HCT116 (cell line): ENCODE measurements around the gene SLC12A5. TPM values are rescaled to one million over a fixed set of nuclear protein-coding genes. Genes with fewer than 3 reads are reported as not detected.

Experiments
- ATAC-seq: fragments of 200-7000 bp; cut with Tn5 transposase; 2 replicates; pipeline ENCODE4 v1.9.1; 2020; ENCODE audit warnings: mild to moderate bottlenecking, moderate library complexity
- BruUV-seq: library from RNA; stranded (reverse); fragments of 400-500 nt; replicated peaks from 2 replicates; lab custom pipeline; 2021; lab: Mats Ljungman, UMichigan
- CTCF ChIA-PET: fragments of 300-600 bp; sonication (Branson Sonifier 250); formaldehyde crosslinking; loops from one replicate; lab custom pipeline; 2021; ENCODE audit warnings: antibody characterized with exemption; lab: Charles Lee
- POLR2A ChIA-PET: fragments of 300-600, 350-600 bp; sonication (Branson Sonifier 250); formaldehyde crosslinking; loops from one replicate; lab custom pipeline; 2021; ENCODE audit warnings: antibody characterized with exemption; lab: Charles Lee
- RAD21 ChIA-PET, 2 experiments: fragments of 300-600 bp; sonication (Branson Sonifier 250); formaldehyde crosslinking; loops; one replicate each; lab custom pipeline; 2023; ENCODE audit warnings: low total read pairs in 2 of 2; ENCODE audit not compliant: uncharacterized antibody in 2 of 2, unreplicated experiment in 2 of 2, low non-redundant PET in 1 of 2; lab: Charles Lee
- DNase-seq: peaks from one replicate; pipeline ENCODE4 v3.0.0-alpha.2; 2010; ENCODE audit warnings: low read depth, low spot score
- H2AFZ ChIP-seq: fragments of 200-600 bp; shearing (Covaris generic), sonication (generic); 2 replicates; pipeline ENCODE4 v1.6.1; 2017; ENCODE audit warnings: low read depth, mixed run types, mixed read lengths, antibody characterized with exemption, low read length; ENCODE audit not compliant: poor library complexity, severe bottlenecking
- H3K27ac ChIP-seq: 2 replicates; pipeline ENCODE4 v1.5.1; 2012; ENCODE audit warnings: low read depth, low read length
- H3K27me3 ChIP-seq: fragments of 200-600 bp; sonication (generic); 2 replicates; pipeline ENCODE4 v1.6.1; 2016; ENCODE audit warnings: mixed run types, low read length, mixed read lengths; ENCODE audit not compliant: insufficient read depth
- H3K36me3 ChIP-seq, 2 experiments: fragments of 200-500 bp in 1 of 2; fragments of 200-600 bp in 1 of 2; sonication (Bioruptor generic) in 1 of 2; sonication (generic) in 1 of 2; 2 replicates each; pipeline versions ENCODE4 v1.5.1 to v1.6.1; 2014 to 2016; ENCODE audit warnings: low read length in 2 of 2, inconsistent platforms in 1 of 2, mixed read lengths in 1 of 2, mixed run types in 1 of 2; ENCODE audit not compliant: insufficient read depth in 2 of 2, control insufficient read depth in 1 of 2
- H3K4me1 ChIP-seq, 2 experiments: fragments of 200-600 bp in 1 of 2; sonication (generic) in 1 of 2; 2 replicates each; pipeline versions ENCODE4 v1.5.1 to v1.6.1; 2012 to 2017; ENCODE audit warnings: low read length in 2 of 2, inconsistent platforms in 1 of 2, mild to moderate bottlenecking in 1 of 2, mixed read lengths in 1 of 2, mixed run types in 1 of 2, moderate library complexity in 1 of 2; ENCODE audit not compliant: insufficient read depth in 2 of 2, control insufficient read depth in 1 of 2
- H3K4me2 ChIP-seq: fragments of 200-600 bp; sonication (generic); 2 replicates; pipeline ENCODE4 v1.6.1; 2017; ENCODE audit warnings: mixed run types, low read length, mixed read lengths
- H3K4me3 ChIP-seq, 2 experiments: fragments of 200-600 bp in 1 of 2; sonication (generic) in 1 of 2; replicated peaks in 1 of 2; 2 replicates each; pipeline ENCODE4 v1.5.1; 2011 to 2016; ENCODE audit warnings: low read length in 2 of 2, control low read depth in 1 of 2, low read depth in 1 of 2, mild to moderate bottlenecking in 1 of 2, mixed read lengths in 1 of 2, mixed run types in 1 of 2
- H3K79me2 ChIP-seq: fragments of 200-600 bp; sonication (generic); 2 replicates; pipeline ENCODE4 v1.6.1; 2017; ENCODE audit warnings: mild to moderate bottlenecking, mixed run types, low read length, moderate library complexity, mixed read lengths; ENCODE audit not compliant: insufficient read depth
- H3K9ac ChIP-seq: fragments of 200-600 bp; sonication (generic); 2 replicates; pipeline ENCODE4 v1.6.1; 2016; ENCODE audit warnings: low read length, mixed read lengths
- H3K9me2 ChIP-seq: fragments of 200-600 bp; sonication (generic), shearing (Covaris generic); 2 replicates; pipeline ENCODE4 v1.6.1; 2017; ENCODE audit warnings: mixed run types, mild to moderate bottlenecking, moderate library complexity; ENCODE audit not compliant: insufficient read depth
- H3K9me3 ChIP-seq, 2 experiments: fragments of 200-500 bp in 1 of 2; fragments of 200-600 bp in 1 of 2; sonication (Bioruptor generic) in 1 of 2; sonication (generic) in 1 of 2; 2 replicates each; pipeline ENCODE4 v1.6.1; 2014 to 2017; ENCODE audit warnings: low read length in 2 of 2, mixed read lengths in 2 of 2, inconsistent platforms in 1 of 2, low read depth in 1 of 2, mild to moderate bottlenecking in 1 of 2, mixed run types in 1 of 2, moderate library complexity in 1 of 2; ENCODE audit not compliant: control insufficient read depth in 1 of 2, insufficient read depth in 1 of 2
- H4K20me1 ChIP-seq: fragments of 200-600 bp; sonication (generic), shearing (Covaris generic); 2 replicates; pipeline ENCODE4 v1.6.1; 2017; ENCODE audit warnings: mixed run types, mild to moderate bottlenecking, moderate library complexity; ENCODE audit not compliant: insufficient read depth
- CEBPB ChIP-seq: IDR thresholded peaks from 2 replicates; pipeline ENCODE4 v1.6.1; 2012; ENCODE audit warnings: low read depth
- EZH2phosphoT487 ChIP-seq: fragments of 200-600 bp; IDR thresholded peaks from 2 replicates; pipeline ENCODE4 v1.6.1; 2018; ENCODE audit warnings: antibody characterized with exemption, borderline replicate concordance
- FOSL1 ChIP-seq: IDR thresholded peaks from 2 replicates; pipeline ENCODE4 v1.6.1; 2012; ENCODE audit warnings: low read depth
- POLR2A ChIP-seq: IDR thresholded peaks from 2 replicates; pipeline ENCODE4 v1.7.0; 2011; ENCODE audit warnings: borderline replicate concordance; ENCODE audit not compliant: insufficient read depth, insufficient read length; ENCODE audit errors: extremely low read depth
- POLR2AphosphoS5 ChIP-seq: IDR thresholded peaks from 2 replicates; pipeline ENCODE4 v1.6.1; 2011; ENCODE audit warnings: mild to moderate bottlenecking, low read depth, low read length, moderate library complexity
- SP1 ChIP-seq: IDR thresholded peaks from 2 replicates; pipeline ENCODE4 v1.6.1; 2012; ENCODE audit warnings: low read depth
- SRF ChIP-seq: IDR thresholded peaks from 2 replicates; pipeline ENCODE4 v1.6.1; 2012; ENCODE audit warnings: low read depth
- TCF7L2 ChIP-seq: IDR thresholded peaks from 2 replicates; pipeline ENCODE4 v1.7.0; 2011; ENCODE audit warnings: borderline replicate concordance, inconsistent platforms; ENCODE audit not compliant: insufficient read depth, insufficient read length; ENCODE audit errors: extremely low read depth
- YY1 ChIP-seq: IDR thresholded peaks from 2 replicates; pipeline ENCODE4 v1.6.1; 2011; ENCODE audit warnings: low read length, low read depth, moderate library complexity, mild to moderate bottlenecking; ENCODE audit not compliant: insufficient replicate concordance; ENCODE audit errors: extremely low read depth
- intact Hi-C: fragments of 100-400 bp; cut with micrococcal nuclease; formaldehyde crosslinking; loops from 2 replicates; pipeline ENCODE4 v1.10.0; 2022
- total RNA-seq: library from RNA; stranded (reverse); gene quantifications from one replicate; pipeline ENCODE4 v1.2.1, GENCODE V29; 2021; ENCODE audit not compliant: unreplicated experiment
- TF ChIP-seq, protein P1 (sequence below): IDR thresholded peaks from 2 replicates; pipeline ENCODE4 v1.6.1; 2012
- TF ChIP-seq, protein P2 (sequence below): IDR thresholded peaks from 2 replicates; pipeline ENCODE4 v1.6.1; 2011; ENCODE audit warnings: mild to moderate bottlenecking, low read length, moderate library complexity; ENCODE audit not compliant: insufficient replicate concordance; ENCODE audit errors: extremely low read depth
- TF ChIP-seq, protein P3 (sequence below): IDR thresholded peaks from 2 replicates; pipeline ENCODE4 v1.6.1; 2012
- TF ChIP-seq, protein P4 (sequence below), 3 experiments: fragments of 200-600 bp in 1 of 3; sonication (generic) in 1 of 3; IDR thresholded peaks in 2 of 3; conservative IDR thresholded peaks in 1 of 3; 2 replicates each; pipeline ENCODE4 v1.5.1; 2012 to 2017; ENCODE audit warnings: low read depth in 2 of 3, low read length in 2 of 3, antibody characterized with exemption in 1 of 3, borderline replicate concordance in 1 of 3, control low read depth in 1 of 3, mild to moderate bottlenecking in 1 of 3, mixed read lengths in 1 of 3, mixed run types in 1 of 3, moderate library complexity in 1 of 3; ENCODE audit not compliant: insufficient read depth in 1 of 3

SLC12A5 gene
- total RNA-seq, 1 experiment from 2014 or later = 1.9 TPM

DNA sequence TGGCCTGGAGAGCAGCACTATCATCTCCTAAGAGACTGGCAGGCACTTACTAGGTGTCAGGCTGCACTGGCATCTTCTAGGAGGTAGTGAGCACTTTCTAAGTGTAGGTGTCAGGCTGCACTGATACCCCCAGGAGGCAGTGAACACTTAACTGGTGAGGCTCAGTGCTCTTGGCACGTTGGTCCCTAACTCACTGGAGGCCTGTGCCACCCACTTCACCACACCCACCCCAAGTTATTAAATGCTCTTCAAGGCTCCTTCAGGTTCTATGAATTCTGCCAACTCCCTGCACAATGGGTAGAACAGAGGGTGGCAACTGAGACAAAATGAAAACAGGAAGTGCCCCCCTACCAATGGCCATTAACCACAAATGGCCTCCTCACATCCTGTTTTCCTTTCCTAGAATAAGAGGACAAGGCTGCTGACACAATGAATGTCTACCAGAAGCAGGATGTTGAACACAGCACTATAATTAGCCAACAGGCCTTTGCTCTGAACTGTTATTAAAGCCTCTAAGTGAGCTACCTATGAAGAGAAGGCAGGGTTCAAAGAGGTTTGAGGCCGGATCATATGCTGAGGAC is 31.4 kb downstream of the SLC12A5 start:
- Histone ChIP-seq H3K9me2 (no peaks in the 10 kb centered on the region), H3K9me3 (no peaks in the 10 kb centered on the region), H3K27ac (no peak overlapping the region), H3K4me2 (no peak overlapping the region), H3K4me1 (no peaks in the 10 kb centered on the region), H3K9ac (no peak overlapping the region), H3K79me2 (no peaks in the 10 kb centered on the region), H3K27me3 (no peaks in the 10 kb centered on the region), H4K20me1 (no peaks in the 10 kb centered on the region), H3K4me3 (no peak overlapping the region), H2AFZ (no peak overlapping the region), H3K36me3 (peaks cover 21 to 36% of the 10 kb centered on the region in 2 experiments)
- intact Hi-C loops = no loop called here
- BruUV-seq = no TSS peak
- ATAC-seq (no peak), DNase-seq (no peak)
- ChIA-PET POLR2A (no interaction called here), RAD21 (no interaction called here), CTCF (interaction anchor here (1.1 kb wide), 1 partner anchor 37 kb away, joined by 3 read pairs; no protein-coding TSS in a partner anchor)
- TF ChIP-seq FOSL1 = no peak
- no peak for TF ChIP-seq POLR2AphosphoS5
- TF ChIP-seq, protein P1, sequence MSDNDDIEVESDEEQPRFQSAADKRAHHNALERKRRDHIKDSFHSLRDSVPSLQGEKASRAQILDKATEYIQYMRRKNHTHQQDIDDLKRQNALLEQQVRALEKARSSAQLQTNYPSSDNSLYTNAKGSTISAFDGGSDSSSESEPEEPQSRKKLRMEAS = no peak
- TF ChIP-seq CEBPB = no peak
- TF ChIP-seq, protein P2, sequence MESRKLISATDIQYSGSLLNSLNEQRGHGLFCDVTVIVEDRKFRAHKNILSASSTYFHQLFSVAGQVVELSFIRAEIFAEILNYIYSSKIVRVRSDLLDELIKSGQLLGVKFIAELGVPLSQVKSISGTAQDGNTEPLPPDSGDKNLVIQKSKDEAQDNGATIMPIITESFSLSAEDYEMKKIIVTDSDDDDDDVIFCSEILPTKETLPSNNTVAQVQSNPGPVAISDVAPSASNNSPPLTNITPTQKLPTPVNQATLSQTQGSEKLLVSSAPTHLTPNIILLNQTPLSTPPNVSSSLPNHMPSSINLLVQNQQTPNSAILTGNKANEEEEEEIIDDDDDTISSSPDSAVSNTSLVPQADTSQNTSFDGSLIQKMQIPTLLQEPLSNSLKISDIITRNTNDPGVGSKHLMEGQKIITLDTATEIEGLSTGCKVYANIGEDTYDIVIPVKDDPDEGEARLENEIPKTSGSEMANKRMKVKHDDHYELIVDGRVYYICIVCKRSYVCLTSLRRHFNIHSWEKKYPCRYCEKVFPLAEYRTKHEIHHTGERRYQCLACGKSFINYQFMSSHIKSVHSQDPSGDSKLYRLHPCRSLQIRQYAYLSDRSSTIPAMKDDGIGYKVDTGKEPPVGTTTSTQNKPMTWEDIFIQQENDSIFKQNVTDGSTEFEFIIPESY = no peak
- TF ChIP-seq SP1 = no peak
- no peak for TF ChIP-seq SRF
- no peak for TF ChIP-seq POLR2A
- TF ChIP-seq, protein P3, sequence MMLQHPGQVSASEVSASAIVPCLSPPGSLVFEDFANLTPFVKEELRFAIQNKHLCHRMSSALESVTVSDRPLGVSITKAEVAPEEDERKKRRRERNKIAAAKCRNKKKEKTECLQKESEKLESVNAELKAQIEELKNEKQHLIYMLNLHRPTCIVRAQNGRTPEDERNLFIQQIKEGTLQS = no peak
- TF ChIP-seq, protein P4, sequence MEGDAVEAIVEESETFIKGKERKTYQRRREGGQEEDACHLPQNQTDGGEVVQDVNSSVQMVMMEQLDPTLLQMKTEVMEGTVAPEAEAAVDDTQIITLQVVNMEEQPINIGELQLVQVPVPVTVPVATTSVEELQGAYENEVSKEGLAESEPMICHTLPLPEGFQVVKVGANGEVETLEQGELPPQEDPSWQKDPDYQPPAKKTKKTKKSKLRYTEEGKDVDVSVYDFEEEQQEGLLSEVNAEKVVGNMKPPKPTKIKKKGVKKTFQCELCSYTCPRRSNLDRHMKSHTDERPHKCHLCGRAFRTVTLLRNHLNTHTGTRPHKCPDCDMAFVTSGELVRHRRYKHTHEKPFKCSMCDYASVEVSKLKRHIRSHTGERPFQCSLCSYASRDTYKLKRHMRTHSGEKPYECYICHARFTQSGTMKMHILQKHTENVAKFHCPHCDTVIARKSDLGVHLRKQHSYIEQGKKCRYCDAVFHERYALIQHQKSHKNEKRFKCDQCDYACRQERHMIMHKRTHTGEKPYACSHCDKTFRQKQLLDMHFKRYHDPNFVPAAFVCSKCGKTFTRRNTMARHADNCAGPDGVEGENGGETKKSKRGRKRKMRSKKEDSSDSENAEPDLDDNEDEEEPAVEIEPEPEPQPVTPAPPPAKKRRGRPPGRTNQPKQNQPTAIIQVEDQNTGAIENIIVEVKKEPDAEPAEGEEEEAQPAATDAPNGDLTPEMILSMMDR (IDR thresholded peaks at IDR 0.05 in 2 of 3, conservative IDR thresholded peaks at IDR 0.05 in 1 of 3; ENCODE audit: borderline replicate concordance in 1 of 3, insufficient read depth in 1 of 3, low read depth in 2 of 3, low read length in 2 of 3) = no peak
- no peak for TF ChIP-seq EZH2phosphoT487
- no peak for TF ChIP-seq TCF7L2
- TF ChIP-seq YY1 = no peak
